DLD1 (cell line): ENCODE results near the gene C3.

Experiments used
- in situ Hi-C: cut with HindIII; loops from 2 replicates; pipeline ENCODE4 v1.10.0; 2017; ENCODE audit warnings: low sequenced_read_pairs

C3 gene

DNA sequence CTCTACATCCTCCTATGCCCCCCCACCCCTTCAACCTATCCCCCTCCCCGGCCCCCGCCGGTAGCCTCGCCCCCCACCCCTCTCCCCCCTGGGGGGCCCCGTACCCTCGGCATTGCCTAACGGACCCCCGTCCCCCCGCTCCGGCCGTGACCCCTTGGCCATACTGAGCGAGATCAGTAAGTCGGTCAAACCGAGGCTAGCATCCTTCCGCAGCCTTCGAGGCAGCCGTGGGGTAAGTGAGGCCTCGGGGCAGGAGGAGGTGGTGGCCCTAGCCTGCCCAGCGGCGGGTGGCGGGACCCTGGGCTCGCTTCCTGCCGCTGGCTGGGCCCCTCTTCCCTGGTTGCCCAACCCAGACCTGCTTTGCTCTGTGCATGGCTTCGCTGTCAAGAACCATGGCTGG lies 25.5 kb upstream of the C3 start:
- in situ Hi-C loops = no loop called here

- in situ Hi-C loops = no loop called here
Observed at GRCh38 chr19:6744381-6745301, 24.2 kb upstream of the C3 start.

GRCh38 chr19:6743714-6744380 lies 23.4 kb upstream of the C3 start:
- in situ Hi-C loops = no loop called here

- in situ Hi-C loops = no loop called here
Observed at GRCh38 chr19:6743066-6743465, 22.6 kb upstream of the C3 start.

GRCh38 chr19:6740589-6741343 lies 20.3 kb upstream of the C3 start:
- in situ Hi-C loops = no loop called here

GRCh38 chr19:6739883-6740588 lies 19.6 kb upstream of the C3 start:
- in situ Hi-C loops = no loop called here

DNA sequence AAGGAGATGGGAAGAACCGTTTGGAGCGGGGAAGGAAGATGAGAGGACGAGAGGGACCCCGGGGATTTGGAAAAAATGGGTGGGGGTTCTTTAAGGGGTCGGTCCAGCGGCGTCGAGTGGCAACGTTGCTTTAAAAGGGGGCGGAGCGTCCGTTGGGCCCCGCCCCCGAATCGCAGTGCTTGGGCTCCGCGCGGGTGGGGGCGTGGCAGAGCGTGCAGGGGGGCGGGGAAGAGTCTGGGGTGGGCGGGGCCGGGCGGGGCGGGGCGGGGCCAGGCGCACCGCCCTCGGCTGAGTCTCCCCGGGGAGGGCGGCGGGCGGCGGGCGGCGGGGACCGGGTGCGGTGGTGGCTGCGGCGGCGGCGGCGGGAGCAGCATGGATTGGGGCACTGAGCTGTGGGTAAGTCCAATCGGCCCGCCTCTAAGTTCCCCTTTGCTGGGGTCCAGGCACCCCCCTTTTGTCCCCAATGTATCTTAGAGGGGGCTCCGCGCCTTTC lies 19.0 kb upstream of the C3 start, which contains the start of gene TRIP10:
TRIP10 (plus strand) TSS at position 291 of the 493 bp plus-strand sequence; CDS start at position 373, 82 bp downstream.
- in situ Hi-C loops = no loop called here

DNA sequence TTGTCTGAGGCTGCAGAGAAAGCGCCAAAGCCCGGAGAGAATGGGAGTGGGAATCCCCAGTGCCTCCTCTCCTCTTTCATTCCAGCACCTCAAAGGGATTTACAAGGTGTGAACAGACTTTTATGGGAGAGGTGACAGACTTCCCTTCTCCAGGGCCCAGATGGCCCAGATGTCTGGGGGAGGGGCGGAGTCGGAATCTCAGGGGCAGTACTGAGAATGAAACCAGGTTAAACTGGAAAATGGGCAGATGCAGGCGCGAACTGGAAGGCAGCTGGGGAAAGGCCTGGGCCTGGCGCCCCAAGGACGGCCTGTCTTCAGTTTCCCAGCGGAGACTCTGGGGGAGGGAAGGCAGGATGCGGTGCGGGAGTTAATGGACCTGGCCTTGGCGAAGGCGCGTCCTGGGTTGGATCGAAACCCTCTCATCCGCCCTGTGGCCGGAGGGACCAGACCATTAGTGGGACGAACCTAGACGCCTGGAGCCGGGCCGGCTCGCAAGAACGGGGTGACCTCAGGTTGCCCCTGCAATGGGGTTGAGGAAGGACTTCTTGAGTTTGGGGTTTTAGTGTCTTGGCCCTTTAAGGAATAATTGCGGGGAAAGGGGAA lies 18.4 kb upstream of the C3 start:
- in situ Hi-C loops = no loop called here

DNA sequence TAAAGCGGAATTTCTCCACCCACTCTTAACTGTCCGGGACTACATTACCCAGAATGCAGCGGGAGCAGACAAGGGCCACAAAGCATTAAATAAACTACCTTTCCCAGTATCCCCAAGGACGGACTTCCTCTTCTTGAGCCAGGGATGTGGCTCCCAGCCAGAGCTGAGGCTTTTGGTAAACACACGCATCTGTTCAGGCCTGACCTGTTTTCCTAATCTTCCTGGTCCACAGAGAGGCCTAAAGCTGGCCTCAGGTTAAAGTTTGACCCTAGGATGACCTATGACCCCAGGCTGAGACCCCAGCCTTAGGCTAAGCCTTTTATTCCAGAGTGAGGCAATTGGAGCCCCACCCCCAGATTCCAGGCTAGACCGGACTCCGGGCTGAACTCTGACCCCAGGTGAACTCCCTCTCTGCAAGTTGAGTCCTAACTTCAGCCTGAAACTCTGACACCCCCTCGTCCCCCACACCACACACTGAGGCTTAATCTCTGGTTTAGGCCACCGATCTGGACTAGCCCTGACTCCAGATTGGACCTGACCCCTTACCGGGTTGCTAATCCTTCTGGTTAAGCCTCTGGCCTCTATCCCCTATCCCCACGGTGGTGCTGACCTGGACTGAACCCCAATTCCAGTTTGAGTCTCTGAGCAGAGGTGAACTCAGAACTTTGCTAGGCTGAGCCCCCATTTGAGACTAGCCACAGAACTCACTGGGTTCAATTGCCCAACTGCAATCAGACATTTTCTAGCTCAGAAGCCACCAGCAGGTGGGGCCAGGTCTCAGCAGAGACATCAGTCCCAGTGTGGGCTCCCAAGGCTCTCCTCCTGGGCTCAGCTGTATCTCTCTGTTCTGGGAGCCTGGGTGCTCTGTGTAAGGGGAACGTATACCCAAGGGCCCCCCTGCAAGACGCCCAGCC lies 17.7 kb upstream of the C3 start:
- in situ Hi-C loops = no loop called here

GRCh38 chr19:6737284-6737872 lies 16.9 kb upstream of the C3 start, which contains the start of gene GPR108:
GPR108 (minus strand) TSS chr19:6737580; CDS start chr19:6737576, 4 bp downstream.
- in situ Hi-C loops = no loop called here

DNA sequence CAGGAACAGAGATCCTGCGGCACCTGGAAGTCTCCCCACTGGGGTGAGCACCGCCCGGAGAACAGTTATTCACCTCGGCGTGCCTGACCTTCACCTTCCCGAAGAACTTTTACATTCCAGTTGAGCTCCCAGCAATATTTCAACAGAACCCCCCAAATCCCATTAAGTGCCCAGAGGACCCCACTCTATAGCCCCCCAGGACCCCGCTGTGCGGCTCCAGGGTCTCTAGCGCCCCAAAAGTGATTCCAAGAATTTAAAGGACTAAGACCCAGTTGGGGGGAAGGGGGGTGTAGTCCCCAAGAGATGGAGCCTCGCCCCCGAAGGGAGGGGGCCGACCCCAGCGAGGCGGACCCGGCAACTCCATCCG lies 16.4 kb upstream of the C3 start:
- in situ Hi-C loops = no loop called here

GRCh38 chr19:6736169-6736916 lies 15.9 kb upstream of the C3 start:
- in situ Hi-C loops = no loop called here

- in situ Hi-C loops = no loop called here
Observed at GRCh38 chr19:6735181-6735911, 14.9 kb upstream of the C3 start.

DNA sequence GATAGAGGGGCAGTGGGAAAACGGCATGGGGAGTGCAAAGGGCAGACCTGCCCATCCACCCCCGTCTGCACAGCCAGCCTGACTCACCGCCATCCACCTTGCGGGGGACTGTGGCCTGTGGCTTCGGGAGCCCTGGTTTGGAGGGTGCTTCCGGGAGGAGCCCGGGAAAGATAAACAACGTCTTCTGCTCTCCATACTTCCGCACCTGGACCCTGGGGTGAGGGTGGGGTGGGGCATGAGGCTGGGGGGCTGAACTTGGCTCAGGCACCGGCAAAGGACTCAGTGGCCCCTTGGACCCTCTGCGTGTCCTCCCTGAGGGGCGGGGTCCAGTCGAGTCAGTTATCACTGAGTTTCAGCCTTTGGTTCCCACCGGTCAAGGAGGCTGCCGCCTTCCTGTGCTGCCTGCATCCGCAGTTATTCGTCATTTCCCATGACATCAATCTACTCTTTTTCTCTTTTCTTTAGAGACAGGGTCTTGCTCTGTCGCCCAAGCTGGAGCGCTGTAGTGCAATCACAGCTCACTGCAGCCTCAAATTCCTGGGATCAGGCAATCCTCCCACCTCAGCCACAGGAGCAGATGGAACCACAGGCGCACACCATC lies 13.7 kb upstream of the C3 start:
- in situ Hi-C loops = no loop called here

- in situ Hi-C loops = no loop called here
Observed at GRCh38 chr19:6733338-6734095, 13.1 kb upstream of the C3 start.

DNA sequence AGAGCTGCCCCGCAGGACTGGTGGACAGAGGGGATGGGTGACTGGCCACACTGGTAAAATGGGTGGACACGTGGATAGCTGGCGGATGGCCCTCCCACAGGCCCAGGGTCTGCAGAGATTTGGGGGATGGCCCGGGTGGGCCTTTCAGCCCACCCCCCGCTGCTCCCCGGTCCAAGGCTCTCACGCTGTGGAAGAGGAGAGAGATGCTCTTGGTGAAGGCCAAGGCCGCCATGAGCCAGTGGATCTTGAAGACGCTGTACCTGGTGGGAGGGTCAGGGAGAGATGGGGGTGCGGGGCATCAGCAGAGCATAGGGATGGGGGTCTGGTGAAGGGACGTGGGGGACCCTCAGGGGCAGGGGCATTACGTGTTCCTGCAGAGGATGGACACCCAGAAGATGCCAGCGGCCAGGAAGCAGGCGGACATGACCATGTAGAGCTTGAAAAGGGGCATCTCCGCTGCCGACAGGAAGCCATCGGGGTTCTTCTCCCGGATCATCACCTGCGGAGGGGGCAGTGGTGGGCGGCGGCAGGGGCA lies 12.4 kb upstream of the C3 start:
- in situ Hi-C loops = no loop called here
